NOMO-1 (cell line): ENCODE data around the gene GDAP1L1.
"Not testable (repeated sequence)": the region's sequence is repeated elsewhere in the genome, so short reads cannot be mapped to it uniquely, and the experiment has no call there.

ENCODE experiments used
- DNase-seq, 2 experiments: peaks; one replicate each; lab custom pipeline; 2025; ENCODE audit not compliant: unreplicated experiment in 2 of 2; lab: John Stamatoyannopoulos, UW

GDAP1L1 gene

DNA sequence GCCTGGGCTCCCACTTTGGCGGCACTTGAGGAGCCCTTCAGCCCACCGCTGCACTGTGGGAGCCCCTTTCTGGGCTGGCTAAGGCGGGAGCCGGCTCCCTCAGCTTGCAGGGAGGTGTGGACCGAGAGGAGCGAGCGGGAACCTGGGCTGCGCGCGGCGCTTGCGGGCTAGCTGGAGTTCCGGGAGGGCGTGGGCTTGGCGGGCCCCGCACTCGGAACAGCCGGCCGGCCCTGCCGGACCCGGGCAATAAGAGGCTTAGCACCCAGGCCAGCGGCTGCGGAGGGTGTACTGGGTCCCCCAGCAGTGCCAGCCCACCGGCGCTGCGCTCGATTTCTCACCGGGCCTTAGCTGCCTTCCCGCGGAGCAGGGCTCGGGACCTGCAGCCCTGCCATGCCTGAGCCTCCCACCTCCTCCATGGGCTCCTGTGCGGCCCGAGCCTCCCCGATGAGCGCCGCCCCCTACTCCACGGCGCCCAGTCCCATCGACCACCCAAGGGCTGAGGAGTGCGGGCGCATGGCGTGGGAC is 52.0 kb downstream of the GDAP1L1 start:
- not testable (repeated sequence) for DNase-seq

DNA sequence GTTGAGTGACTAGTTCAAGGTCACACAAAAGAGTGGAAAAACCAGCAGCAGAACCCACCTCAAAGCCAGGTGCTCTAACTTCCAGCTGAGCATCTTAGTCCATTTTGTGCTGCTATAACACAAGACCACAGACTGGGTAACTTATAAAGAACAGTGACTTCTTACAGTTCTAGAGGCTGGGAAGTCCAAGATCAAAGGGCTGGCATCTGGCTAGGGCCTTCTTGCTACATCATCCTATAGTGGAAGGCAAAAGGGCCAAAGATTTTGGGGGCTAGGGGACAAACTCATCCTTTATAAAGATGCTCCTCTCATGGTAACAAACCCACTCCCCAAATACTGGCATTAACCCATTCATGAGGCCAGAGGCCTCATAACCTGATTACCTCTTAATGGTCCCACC is 54.2 kb downstream of the GDAP1L1 start:
- no peak for DNase-seq

DNA sequence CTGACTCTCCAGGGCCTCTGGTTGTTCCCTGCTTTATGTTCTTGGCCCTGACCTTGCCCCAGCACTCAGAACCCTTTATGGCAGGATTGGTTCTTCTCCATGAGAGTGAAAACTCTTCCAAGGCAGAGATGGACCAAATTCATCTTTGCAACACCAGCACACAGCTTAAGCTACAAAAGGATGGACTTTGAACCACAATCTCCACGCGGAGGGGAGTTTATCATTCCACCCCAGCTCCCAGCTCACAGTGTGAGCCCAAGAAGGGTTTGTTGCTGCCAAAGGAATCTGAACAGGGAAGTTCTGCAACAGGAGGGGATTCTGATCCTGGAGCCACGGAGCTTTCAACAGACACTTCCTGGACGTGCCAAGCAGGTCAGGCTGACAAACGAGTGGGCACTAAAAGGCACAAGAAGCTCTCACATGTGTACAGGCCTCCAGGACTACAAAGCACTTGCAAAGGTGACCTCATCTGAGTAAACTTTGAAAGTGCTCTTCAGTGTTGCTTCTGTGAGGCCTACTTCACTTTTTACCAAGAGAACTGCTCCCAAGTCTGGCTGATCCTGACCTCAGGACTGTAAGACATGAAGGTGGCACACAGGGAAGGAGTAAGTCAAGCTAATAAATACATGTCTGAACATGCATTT is 55.0 kb downstream of the GDAP1L1 start:
- DNase-seq = no peak

DNA sequence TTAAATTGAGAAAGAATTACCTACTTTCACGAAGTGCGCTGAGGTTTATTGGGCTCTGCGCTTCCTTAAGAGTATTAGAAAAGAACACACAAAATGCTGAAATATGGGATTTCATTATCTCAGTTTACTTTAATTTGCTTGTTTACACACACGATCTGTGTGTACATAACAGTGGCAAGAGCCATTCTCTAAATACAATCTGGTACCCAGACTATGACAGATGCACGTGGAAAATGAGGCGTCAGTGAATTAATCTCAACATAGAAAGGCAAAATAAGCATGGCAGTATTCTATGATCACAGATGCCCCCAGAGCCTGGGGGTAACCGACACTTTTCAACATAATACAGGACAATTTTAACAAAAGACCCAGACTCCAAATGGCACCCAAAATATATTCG is 55.6 kb downstream of the GDAP1L1 start:
- no peak for DNase-seq

DNA sequence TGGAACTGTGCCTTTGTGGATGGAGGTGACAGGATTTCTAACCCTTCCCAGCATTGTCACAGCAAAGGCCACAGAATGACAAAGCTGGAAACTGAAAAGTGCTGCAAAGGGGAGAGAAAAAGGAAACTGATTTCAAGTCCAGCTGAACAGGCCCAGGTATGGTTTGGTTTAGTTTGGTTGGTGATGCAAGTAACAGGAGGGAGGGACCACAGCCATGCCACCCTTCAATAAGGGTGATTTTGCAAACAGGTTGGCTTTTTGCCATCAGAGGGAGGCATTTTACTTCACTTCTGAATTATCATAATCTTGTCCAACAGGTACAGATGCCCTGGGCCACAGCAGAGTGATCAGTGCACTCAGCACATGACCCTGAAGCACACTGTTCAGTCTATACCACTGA is 57.3 kb downstream of the GDAP1L1 start:
- no peak for DNase-seq

DNA sequence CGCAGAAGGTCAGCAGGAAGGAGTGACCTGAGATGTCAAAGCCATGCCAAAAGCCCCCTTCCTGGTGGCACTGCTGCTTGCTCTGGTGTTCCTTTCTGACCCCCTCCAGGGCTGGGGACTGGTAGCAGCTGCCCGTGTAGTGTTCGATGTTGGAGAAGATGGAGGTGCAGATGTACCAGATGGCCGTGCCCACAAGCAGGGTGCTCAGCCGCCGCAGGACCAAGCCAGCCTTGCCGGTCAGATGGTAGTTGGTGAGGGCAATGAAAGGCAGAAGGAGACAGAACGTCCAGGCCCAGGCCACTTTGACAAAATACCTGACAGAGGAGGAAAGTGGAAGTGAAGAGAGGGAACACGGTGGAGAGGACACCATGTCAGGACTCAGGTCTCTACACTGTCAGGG is 59.8 kb downstream of the GDAP1L1 start:
- no peak for DNase-seq

DNA sequence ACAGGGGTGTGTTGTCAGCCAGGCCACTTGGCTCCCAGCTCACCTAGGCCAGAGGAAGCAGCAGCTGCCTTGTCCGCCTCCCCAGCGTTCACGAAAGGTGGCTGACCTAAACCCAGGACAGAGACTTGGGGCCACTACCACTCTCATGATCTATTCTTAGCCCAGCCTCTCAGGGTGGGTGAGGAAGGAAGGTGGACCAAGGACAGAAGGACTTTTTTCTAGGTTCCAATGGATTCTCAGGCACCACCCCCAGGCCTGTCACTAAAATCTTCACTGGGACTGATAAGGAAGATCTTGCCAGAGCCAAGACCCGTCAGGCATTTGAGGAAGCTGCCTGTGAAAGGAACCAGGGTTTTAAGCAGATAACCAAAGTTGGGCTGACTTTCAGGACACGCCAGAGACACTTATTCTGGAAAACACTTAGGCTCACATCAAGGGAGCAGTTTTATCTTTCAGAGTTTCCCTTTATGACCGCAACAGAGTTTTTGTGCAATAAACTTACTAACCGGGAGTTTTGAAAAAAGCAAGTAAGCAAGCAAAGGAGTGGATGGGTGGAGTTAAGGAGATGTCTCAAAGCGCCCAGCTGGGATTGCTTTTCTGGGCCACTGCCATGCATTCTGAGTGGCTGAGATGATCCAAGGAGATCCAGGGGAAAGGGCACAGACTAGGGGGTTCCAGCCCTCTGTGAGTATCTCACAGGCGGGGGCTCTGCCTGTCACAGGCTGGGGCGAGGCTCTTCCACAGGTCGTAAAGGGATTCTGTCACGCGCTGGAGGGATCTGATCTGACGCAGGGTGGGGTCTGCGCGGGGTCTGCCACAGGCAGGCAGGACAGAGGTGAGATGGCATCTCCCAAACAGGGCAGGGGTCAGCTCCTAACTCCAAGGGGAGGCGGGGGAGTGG is 62.9 kb downstream of the GDAP1L1 start:
- DNase-seq = peak; percentile 20 to 23

DNA sequence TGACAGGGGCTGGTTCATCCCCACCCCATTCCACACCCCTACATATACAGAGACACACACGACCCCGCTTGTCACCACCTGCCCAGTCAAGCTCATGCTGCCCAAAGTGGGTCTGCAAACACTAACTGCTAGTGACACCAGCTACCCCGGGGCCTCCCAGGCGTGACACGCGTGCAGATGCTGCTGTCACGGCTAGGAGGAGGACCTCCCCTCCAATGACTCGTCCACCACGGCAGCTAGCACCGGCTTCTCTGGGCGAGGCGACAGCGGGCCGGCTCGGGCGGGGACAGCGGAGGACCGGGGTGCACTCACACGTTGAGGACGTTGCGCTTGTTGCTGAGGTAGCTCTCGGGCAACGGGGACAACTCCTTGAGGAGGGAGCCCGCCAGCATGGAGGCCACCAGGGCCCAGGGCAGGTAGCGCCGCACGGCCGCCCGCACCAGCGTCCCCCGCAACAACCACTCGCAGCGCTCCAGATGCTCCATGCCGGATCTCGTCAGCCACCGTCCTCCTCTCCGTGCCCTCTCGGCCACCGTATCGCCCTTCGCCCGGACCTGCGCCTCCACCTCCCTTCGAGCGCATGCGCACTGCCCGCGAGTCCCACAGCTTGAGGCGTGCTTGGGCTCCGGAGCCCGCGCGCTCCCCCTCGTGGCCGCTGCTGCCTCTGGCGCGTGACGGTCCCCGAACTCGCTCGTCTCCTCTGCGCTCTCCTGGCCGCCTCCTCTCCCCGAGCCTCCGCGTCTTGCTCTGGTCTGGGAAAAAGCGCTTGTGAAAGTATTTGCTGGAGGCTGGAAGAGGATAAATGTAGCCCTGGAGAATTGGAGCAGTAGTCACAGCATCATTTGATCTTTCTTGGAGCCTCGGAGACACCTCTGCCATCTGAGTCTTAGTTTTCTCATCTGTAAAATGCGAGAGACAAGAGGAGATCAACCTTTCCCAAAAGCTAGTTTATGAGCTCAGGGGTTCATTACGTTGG is 63.8 kb downstream of the GDAP1L1 start, which contains the start of gene FITM2:
Gene FITM2, minus strand, starts transcription at position 539 of the 976 bp plus-strand sequence. Its CDS starts 54 bp downstream, at position 485.
- DNase-seq = peak; percentile 92 to 95

DNA sequence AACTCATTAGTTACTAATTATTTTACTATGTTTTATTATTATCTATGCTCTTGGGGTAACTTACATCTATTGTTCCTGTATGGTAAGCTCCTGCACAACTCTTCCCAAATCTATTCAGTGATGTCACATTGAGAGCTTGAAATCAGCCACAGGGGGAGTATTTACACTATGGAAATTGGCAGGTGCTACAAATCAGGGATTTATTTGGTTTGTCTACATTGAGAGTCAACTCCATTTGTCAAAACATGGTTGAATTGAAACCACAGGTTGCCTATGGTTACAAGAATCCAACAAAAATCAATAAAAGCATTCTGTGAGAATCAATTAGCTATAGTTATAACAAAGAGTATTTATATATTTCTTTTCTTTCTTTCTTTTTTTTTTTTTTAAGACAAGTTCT is 67.8 kb downstream of the GDAP1L1 start:
- DNase-seq = no peak

DNA sequence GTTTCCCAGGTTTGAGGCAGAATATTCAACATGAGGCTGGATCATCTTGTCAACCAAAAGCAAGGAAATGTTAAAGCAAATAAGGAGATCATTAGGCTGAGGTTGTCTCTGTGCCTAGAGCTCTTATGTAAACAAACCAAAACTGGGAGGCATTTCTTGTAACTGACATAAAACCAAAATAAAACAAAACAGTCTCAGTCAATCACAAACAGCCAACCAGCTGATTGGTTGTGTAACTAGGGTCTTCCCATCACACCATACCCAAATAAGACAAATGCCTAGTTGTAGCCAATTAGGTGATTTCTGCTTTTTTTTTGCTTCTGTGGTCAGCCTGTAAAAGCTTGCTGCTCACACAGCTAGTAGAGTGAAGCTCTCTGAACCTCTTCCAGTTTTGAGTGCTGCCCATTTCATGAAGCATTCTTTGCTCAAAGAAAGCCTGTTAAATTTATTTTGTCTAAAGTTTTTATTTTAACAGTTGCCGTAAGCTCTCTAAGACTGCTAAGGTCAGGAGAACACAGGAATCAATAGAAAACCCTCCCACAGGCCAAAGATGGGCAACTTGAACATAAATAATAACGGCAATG is 72.8 kb downstream of the GDAP1L1 start:
- peak in 1 of 2 experiments; percentile 8 for DNase-seq

DNA sequence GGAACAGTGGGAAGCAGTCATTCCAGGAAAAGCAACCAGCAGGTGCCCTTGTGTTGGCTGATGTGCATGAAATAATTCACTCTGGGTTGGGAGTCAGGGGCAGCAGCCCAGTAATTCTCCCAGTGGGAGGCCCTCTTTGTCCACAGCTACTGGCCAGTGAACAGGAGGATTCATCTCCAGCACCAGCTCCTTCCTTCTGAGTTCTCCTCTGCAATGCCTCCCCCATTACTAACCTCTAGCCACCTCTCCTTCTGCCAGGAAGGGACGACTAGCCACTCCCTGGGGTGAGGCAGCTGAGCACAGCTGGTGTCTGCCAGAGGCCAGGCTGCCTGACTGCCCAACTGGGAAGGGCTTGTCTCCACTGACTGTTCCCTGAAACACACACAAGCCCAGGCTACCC is 77.2 kb downstream of the GDAP1L1 start:
- no peak for DNase-seq

DNA sequence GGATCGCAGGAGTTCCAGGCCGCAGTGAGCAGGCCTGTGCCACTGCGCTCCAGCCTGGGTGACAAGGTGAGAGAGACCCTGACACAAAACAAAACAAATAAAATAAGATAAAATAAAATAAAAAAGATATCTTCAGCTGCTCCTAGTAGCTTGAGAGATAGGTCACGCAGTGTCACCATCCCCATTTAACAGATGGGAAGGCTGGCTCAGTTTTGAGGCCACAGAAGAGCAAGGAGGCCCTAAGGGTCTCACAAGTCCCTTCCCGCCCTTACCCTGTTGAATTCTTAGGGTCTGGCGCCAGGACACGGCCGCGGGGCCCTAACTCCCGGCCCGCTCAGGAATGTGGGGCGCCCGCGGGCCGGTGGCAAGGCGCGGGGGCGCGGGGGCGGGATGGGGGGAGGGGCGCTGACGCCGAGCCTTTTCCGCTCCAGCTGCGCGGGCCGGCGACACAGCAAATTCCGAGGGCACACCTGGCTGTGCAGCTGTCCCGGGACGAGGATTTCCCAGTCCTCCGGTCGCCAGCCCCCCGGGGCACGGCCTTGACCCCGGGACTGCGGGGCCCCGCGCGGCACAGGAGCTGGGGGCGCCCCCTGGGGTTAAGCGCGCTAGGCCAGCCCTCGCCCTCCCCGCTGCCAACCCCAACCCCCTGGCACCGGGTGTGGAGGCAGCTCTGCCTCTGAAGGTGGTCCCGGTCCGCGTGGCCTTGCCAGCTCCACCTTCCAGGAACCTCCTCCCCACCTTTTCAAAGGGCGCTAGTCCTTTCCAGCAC is 79.5 kb downstream of the GDAP1L1 start:
- no peak for DNase-seq

DNA sequence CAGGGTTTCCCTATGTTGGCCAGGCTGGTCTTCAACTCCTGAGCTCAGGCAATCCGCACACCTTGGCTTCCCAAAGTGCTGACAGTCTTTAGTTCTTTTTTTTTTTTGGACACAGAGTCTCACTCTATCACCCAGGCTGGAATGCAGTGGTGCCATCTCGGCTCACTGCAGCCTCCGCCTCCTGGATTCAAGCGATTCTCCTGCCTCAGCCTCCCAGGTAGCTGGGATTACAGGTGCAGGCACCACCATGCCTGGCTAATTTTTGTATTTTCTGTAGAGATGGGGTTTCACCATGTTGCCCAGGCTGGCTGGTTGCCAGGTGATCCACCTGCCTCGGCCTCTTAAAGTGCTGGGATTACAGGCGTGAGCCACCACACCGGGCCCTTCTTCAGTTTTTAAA is 80.6 kb downstream of the GDAP1L1 start:
- not testable (repeated sequence) for DNase-seq

DNA sequence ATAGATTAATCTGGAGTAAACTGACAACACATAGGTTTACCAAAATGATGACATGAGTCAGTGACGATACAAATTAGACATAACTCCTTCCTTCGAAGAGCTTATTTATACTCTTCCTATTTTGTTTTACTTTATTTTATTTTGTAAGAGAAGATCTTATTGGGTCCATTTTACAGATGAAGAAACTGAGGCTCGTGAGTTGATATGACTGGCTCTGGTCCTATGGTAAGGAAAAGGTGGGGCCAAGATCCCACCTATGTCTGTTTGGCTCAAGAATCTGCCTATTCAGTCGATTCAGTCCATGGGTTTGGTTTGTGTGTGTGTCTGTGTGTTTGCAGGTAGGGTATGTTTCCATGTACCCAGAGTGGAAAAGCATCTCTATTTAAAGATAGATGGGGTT is 81.3 kb downstream of the GDAP1L1 start:
- DNase-seq = no peak
